Left lung (tissue), 10 donors: ENCODE measurements around the gene BAIAP2L1. TPM values are rescaled to one million over a fixed set of nuclear protein-coding genes. Genes with fewer than 3 reads are reported as not detected.

Experiments
- ATAC-seq: fragments of 200-7000 bp; cut with Tn5 transposase; one replicate; pipeline ENCODE4 v1.9.1; 2020; ENCODE audit warnings: moderate library complexity
- DNase-seq, 4 donors: peaks; one replicate each; pipeline ENCODE4 v3.0.0-alpha.2; 2013 to 2020
- H3K27ac ChIP-seq, 2 donors: fragments of 200-600 bp; sonication (generic) in 1 of 2; one replicate each; pipeline versions ENCODE4 v1.5.0 to v1.8.0; 2020 to 2021
- H3K27me3 ChIP-seq, 2 donors: fragments of 200-600 bp; sonication (generic) in 1 of 2; one replicate each; pipeline versions ENCODE4 v1.5.0 to v1.8.0; 2020 to 2021
- H3K36me3 ChIP-seq, 2 donors: fragments of 200-600 bp; sonication (generic) in 1 of 2; one replicate each; pipeline versions ENCODE4 v1.5.0 to v1.8.0; 2020 to 2021
- H3K4me1 ChIP-seq, 2 donors: fragments of 200-600 bp; one replicate each; pipeline ENCODE4 v1.8.0; 2021
- H3K4me3 ChIP-seq, 2 donors: fragments of 200-600 bp; sonication (generic) in 1 of 2; one replicate each; pipeline versions ENCODE4 v1.5.0 to v1.8.0; 2020 to 2021; ENCODE audit warnings: mild to moderate bottlenecking in 1 of 2
- H3K9me3 ChIP-seq, 2 donors: fragments of 200-600 bp; sonication (generic) in 1 of 2; one replicate each; pipeline versions ENCODE4 v1.5.0 to v1.8.0; 2020 to 2021
- CTCF ChIP-seq, 2 donors: fragments of 200-600 bp; sonication (generic) in 1 of 2; IDR thresholded peaks; one replicate each; pipeline versions ENCODE4 v1.5.0 to v1.8.0; 2021; ENCODE audit warnings: antibody characterized with exemption in 2 of 2
- intact Hi-C, 2 donors: fragments of 100-400 bp; cut with DNase I; formaldehyde crosslinking; loops; one replicate each; pipeline versions ENCODE4 v1.11.2 to v1.14.2; 2022
- polyA plus RNA-seq, 6 donors: library from polyadenylated mRNA; unstranded; fragments of 120-200 nt; gene quantifications; one replicate each; pipeline ENCODE4 v1.2.1, GENCODE V29; 2013; ENCODE audit not compliant: insufficient read length in 6 of 6
- total RNA-seq, 2 donors: library from RNA; stranded (reverse); fragmentation: NEBNext Ultra II Directional; extraction: Animal tissue kit (Norgen Biotek cat#: 25700); gene quantifications; one replicate each; pipeline ENCODE4 v1.2.1, GENCODE V29; 2021
- donor health status: DM: no; HTN: yes; CAD: no.
- donor health status: DM: no; HTN: no; CAD: no.

Gene BAIAP2L1
- total and polyA plus RNA-seq, 8 donors: 16.6 to 31.8 (median 20.9) TPM

DNA sequence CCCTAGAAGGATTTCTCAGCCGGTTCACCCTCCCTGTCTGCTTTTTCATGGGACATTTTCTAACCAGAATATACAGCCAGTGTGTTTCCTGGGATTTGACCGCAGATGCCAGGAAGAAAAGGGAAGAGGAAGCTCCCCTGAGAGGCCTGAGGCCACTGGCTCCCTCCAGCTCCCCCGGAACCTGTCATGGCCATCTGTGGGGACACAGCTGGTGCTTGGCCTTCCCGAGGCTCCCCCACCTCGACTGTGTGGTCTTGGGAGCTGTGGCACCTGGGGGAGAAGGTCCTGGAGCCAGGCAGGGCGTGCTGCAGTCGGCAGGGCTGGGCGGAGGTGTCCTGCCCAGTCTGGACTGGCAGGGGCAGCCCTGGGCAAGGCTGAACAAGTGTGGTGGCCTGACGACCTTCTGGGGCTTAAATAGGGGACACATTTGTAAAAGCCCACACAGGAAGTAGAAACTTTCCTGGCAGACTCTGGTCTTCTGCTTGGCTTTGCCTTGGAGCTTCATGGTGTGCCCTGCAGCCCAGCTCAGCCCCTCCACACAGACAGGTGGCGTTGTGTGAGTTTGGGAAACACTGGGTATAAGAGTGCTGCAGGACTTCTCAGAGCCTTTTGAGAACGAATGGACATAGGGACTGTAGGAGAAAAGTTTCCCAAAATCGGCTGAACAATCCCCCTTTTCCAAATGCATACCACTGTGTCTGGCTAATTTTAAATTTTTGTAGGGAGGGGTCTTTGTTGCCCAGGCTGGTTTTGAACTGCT lies 112.6 kb downstream of the BAIAP2L1 start:
- no peaks in the 10 kb centered on the region for H3K27me3 ChIP-seq
- peak overlapping the region; percentile 95 to 97 for H3K27ac ChIP-seq
- H3K4me1 ChIP-seq: peaks cover 41 to 67% of the 10 kb centered on the region in 2 donors
- H3K36me3 ChIP-seq: peaks cover 0 to 97% of the 10 kb centered on the region in 2 donors
- no peaks in the 10 kb centered on the region for H3K9me3 ChIP-seq
- intact Hi-C loops: no loop called here
- ATAC-seq: no peak
- no peak for DNase-seq
- no peak for TF ChIP-seq CTCF (IDR thresholded peaks at IDR 0.05)
- peak overlapping the region in 1 of 2 donors; percentile 79 for H3K4me3 ChIP-seq

GRCh38 chr7:98287486-98287959 lies 113.4 kb downstream of the BAIAP2L1 start:
- no peak for TF ChIP-seq CTCF (IDR thresholded peaks at IDR 0.05)
- peak overlapping the region in 1 of 2 donors; percentile 79 for H3K4me3 ChIP-seq
- ATAC-seq: peak; percentile 31
- intact Hi-C loops: no loop called here
- no peaks in the 10 kb centered on the region for H3K27me3 ChIP-seq
- H3K4me1 ChIP-seq: peaks cover 41 to 67% of the 10 kb centered on the region in 2 donors
- DNase-seq: peak in 2 of 4 donors; percentile 78 to 89
- H3K36me3 ChIP-seq: peaks cover 0 to 97% of the 10 kb centered on the region in 2 donors
- H3K27ac ChIP-seq: peak overlapping the region; percentile 95 to 97
- no peaks in the 10 kb centered on the region for H3K9me3 ChIP-seq

DNA sequence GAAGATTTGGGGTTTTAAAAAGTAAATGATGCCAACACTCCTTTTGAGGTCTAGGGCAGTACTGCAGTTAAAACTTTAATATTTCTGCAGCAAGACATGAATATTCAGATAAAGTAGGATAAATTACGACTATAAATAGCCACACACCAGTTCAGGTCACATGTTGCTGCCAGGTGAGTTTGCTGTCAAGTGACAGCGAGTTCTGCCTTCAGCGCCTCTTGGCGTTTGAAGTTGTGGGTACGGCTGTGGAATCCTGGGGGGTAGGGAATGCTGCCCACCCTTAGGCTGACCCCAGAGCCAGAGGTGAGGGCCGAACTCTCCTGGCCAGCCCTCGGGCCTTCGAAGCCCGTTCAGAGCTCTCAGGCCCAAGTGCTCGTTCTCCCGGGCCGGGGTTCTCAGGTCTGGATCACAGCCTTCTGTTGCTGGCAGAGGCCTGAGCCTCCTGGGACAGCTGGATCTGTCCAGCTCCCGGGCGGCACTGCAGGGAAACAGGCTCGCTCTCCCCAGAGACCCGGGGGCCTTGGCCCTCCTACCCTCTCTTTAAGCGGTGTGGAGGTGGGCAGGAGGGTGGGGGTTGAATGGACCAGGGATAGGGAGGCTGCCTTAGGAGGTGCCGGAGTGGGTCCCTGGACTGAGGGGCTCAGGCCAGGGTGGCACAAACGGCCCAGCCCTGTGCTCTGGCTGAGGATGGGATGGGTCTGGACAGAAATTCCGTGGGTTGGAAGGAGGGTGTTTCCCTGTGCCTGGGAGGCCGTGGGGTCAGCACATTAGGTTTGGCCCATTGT lies 114.0 kb downstream of the BAIAP2L1 start:
- no peak for TF ChIP-seq CTCF (IDR thresholded peaks at IDR 0.05)
- Histone ChIP-seq H3K27me3 (no peaks in the 10 kb centered on the region), H3K4me3 (peak overlapping the region in 1 of 2 donors; percentile 79), H3K9me3 (no peaks in the 10 kb centered on the region), H3K4me1 (peaks cover 41 to 67% of the 10 kb centered on the region in 2 donors), H3K36me3 (peaks cover 0 to 93% of the 10 kb centered on the region in 2 donors), H3K27ac (peak overlapping the region; percentile 95 to 97)
- ATAC-seq (no peak), DNase-seq (no peak)
- intact Hi-C loops: no loop called here

GRCh38 chr7:98286093-98286539 lies 114.8 kb downstream of the BAIAP2L1 start:
- H3K27ac ChIP-seq: peak overlapping the region; percentile 95 to 97
- intact Hi-C loops: no loop called here
- H3K4me1 ChIP-seq: peaks cover 41 to 67% of the 10 kb centered on the region in 2 donors
- H3K4me3 ChIP-seq: peak overlapping the region; percentile 79
- peaks cover 0 to 86% of the 10 kb centered on the region in 2 donors for H3K36me3 ChIP-seq
- DNase-seq (peak in 2 of 4 donors; percentile 86 to 94), ATAC-seq (peak; percentile 13)
- H3K9me3 ChIP-seq: no peaks in the 10 kb centered on the region
- no peaks in the 10 kb centered on the region for H3K27me3 ChIP-seq
- no peak for TF ChIP-seq CTCF (IDR thresholded peaks at IDR 0.05)
